ENCODE results near the gene ATL2.

Gene ATL2

GRCh38 chr2:38394903-38395341 lies 17.8 kb upstream of the ATL2 start (continued):
- TF ChIP-seq ZNF785 (tag by site-specific recombination; IDR thresholded peaks at IDR 0.05) (no peak), ZNF132 (tag by site-specific recombination; IDR thresholded peaks at IDR 0.05; ENCODE audit: borderline replicate concordance) (no peak), ATF2 (tag by site-specific recombination; IDR thresholded peaks at IDR 0.05; ENCODE audit: low read depth) (peak; percentile 82), EGR2 (tag by site-specific recombination; IDR thresholded peaks at IDR 0.05; ENCODE audit: low read depth) (no peak), ZNF394 (tag by site-specific recombination; IDR thresholded peaks at IDR 0.05; ENCODE audit: borderline replicate concordance) (peak; percentile 59; the same call in 1 of the 2 replicates), ZNF600 (tag by site-specific recombination; IDR thresholded peaks at IDR 0.05) (peak; percentile 60), FEZF1 (tag by site-specific recombination; IDR thresholded peaks at IDR 0.05) (peak; percentile 100), KLF16 (tag by site-specific recombination; IDR thresholded peaks at IDR 0.05) (peak; percentile 41; the same call in 1 of the 2 replicates), ZNF354C (tag by site-specific recombination; IDR thresholded peaks at IDR 0.05; ENCODE audit: borderline replicate concordance, low read depth) (no peak), BCL6B (tag by site-specific recombination; IDR thresholded peaks at IDR 0.05) (peak; percentile 8; the same call in 1 of the 2 replicates), ZNF580 (tag by site-specific recombination; IDR thresholded peaks at IDR 0.05) (peak; percentile 93), KLF7 (tag by site-specific recombination; IDR thresholded peaks at IDR 0.05; ENCODE audit: borderline replicate concordance) (no peak), ZSCAN30 (tag by site-specific recombination; IDR thresholded peaks at IDR 0.05) (peak; percentile 67), ZNF707 (tag by site-specific recombination; IDR thresholded peaks at IDR 0.05) (no peak), ZNF398 (tag by site-specific recombination; IDR thresholded peaks at IDR 0.05) (no peak), KLF1 (tag by site-specific recombination; IDR thresholded peaks at IDR 0.05) (no peak), ZNF48 (tag by site-specific recombination; IDR thresholded peaks at IDR 0.05) (no peak), ZNF549 (tag by site-specific recombination; IDR thresholded peaks at IDR 0.05) (no peak), ZNF248 (tag by site-specific recombination; IDR thresholded peaks at IDR 0.05) (no peak), ZBTB6 (tag by site-specific recombination; IDR thresholded peaks at IDR 0.05) (no peak), SCRT2 (tag by site-specific recombination; IDR thresholded peaks at IDR 0.05) (no peak), ZNF211 (tag by site-specific recombination; IDR thresholded peaks at IDR 0.05; ENCODE audit: low read depth) (no peak), REST (tag by site-specific recombination; IDR thresholded peaks at IDR 0.05) (no peak), TRIM28 (IDR thresholded peaks at IDR 0.05; ENCODE audit: borderline replicate concordance, low read length) (peak; percentile 80), GLI2 (tag by site-specific recombination; IDR thresholded peaks at IDR 0.05; ENCODE audit: borderline replicate concordance, low read depth) (peak; percentile 80; the same call in 1 of the 2 replicates), ZNF423 (tag by site-specific recombination; IDR thresholded peaks at IDR 0.05) (no peak), TCF7L2 (IDR thresholded peaks at IDR 0.05; ENCODE audit: borderline replicate concordance, low read depth, low read length) (no peak; the same call in 1 of the 2 replicates), ZNF501 (tag by site-specific recombination; IDR thresholded peaks at IDR 0.05) (peak; percentile 66; the same call in 1 of the 2 replicates), IKZF3 (tag by site-specific recombination; IDR thresholded peaks at IDR 0.05) (peak; percentile 79)

Data from HEK293 (cell line).